Measurements from ENCODE around the gene BMP7. TPM values are rescaled to one million over a fixed set of nuclear protein-coding genes. Genes with fewer than 3 reads are reported as not detected.

BMP7 gene
- total RNA-seq, 4 donors from 2014 or later: under 0.01 to 13.3 (median 0.36) TPM

DNA sequence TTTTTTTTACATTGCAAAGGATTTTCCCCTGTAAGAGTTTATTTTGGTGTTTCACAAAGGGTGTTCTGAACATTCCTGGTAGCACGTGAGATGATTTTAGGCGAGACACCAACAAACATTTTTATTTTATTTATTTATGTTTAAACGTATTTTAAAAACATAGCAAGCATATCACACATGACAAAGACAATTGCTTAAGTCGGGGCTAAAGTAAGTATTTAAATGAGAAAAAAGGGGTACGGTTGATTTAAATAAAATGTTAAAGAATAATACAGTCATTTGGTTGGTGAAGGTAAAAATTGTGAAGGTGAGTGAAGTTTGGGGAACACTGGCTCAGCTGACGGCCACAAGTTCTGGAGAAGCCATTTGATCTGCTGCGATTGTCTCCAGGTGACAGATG is 129.7 kb downstream of the BMP7 start:
- H3K4me1 ChIP-seq: no peaks in the 10 kb centered on the region
- intact Hi-C loops (cut with DNase I; ENCODE audit: low total_unique reads): no loop called here
- TF ChIP-seq CTCF (IDR thresholded peaks at IDR 0.05) (no peak), POLR2A (IDR thresholded peaks at IDR 0.05) (no peak)
- H3K9me3 ChIP-seq: no peaks in the 10 kb centered on the region
- H3K27me3 ChIP-seq: no peaks in the 10 kb centered on the region
- no peak overlapping the region for H3K27ac ChIP-seq
- no peak overlapping the region for H3K4me3 ChIP-seq
- H3K36me3 ChIP-seq: no peaks in the 10 kb centered on the region
- no peak for DNase-seq

DNA sequence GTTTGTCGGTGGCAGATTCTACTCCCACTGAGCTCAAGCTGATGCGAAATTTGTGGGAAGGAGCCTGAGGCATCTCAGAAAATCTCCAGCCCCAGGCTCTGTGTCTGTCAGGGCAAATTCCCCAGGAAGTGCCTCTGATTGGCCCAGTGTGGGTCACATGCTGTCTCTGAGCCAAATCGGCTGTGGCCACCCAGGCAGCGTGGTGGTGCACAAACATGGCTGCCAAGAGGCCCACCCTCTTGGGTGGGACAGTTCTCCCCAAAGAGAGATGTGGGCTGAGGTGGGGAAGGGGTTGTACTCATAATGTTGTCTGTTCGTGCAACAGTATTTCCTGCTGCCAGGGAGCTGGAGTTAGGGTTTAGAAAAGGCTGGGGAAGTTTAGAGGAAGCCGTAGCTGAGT is 130.6 kb downstream of the BMP7 start:
- H3K27me3 ChIP-seq: no peaks in the 10 kb centered on the region
- H3K4me1 ChIP-seq: no peaks in the 10 kb centered on the region
- TF ChIP-seq POLR2A (IDR thresholded peaks at IDR 0.05) (no peak), CTCF (IDR thresholded peaks at IDR 0.05) (no peak)
- intact Hi-C loops (cut with DNase I; ENCODE audit: low total_unique reads): no loop called here
- H3K9me3 ChIP-seq: no peaks in the 10 kb centered on the region
- H3K4me3 ChIP-seq: no peak overlapping the region
- H3K27ac ChIP-seq: no peak overlapping the region
- H3K36me3 ChIP-seq: no peaks in the 10 kb centered on the region
- DNase-seq: no peak

GRCh38 chr20:57134804-57135203 is 131.6 kb downstream of the BMP7 start:
- intact Hi-C loops (cut with DNase I; ENCODE audit: low total_unique reads): no loop called here
- DNase-seq: no peak
- Histone ChIP-seq H3K27ac (no peak overlapping the region), H3K4me1 (no peaks in the 10 kb centered on the region), H3K27me3 (no peaks in the 10 kb centered on the region), H3K4me3 (no peak overlapping the region), H3K36me3 (no peaks in the 10 kb centered on the region), H3K9me3 (no peaks in the 10 kb centered on the region)
- TF ChIP-seq CTCF (IDR thresholded peaks at IDR 0.05) (no peak), POLR2A (IDR thresholded peaks at IDR 0.05) (no peak)

- H3K4me1 ChIP-seq: no peaks in the 10 kb centered on the region
- H3K36me3 ChIP-seq: no peaks in the 10 kb centered on the region
- no peaks in the 10 kb centered on the region for H3K27me3 ChIP-seq
- no peak overlapping the region for H3K27ac ChIP-seq
- no peak overlapping the region for H3K4me3 ChIP-seq
- intact Hi-C loops (cut with DNase I; ENCODE audit: low total_unique reads): no loop called here
- DNase-seq: no peak
- H3K9me3 ChIP-seq: no peaks in the 10 kb centered on the region
- TF ChIP-seq POLR2A (IDR thresholded peaks at IDR 0.05) (no peak), CTCF (IDR thresholded peaks at IDR 0.05) (no peak)
Observed at GRCh38 chr20:57133926-57134650, 132.4 kb downstream of the BMP7 start.

- TF ChIP-seq CTCF (IDR thresholded peaks at IDR 0.05) (no peak), POLR2A (IDR thresholded peaks at IDR 0.05) (no peak)
- no peak overlapping the region for H3K4me3 ChIP-seq
Observed at GRCh38 chr20:57131601-57132391, 134.6 kb downstream of the BMP7 start.

More at GRCh38 chr20:57131601-57132391, 134.6 kb downstream of the BMP7 start:
- no peaks in the 10 kb centered on the region for H3K27me3 ChIP-seq
- intact Hi-C loops (cut with DNase I; ENCODE audit: low total_unique reads): no loop called here
- H3K27ac ChIP-seq: no peak overlapping the region
- no peaks in the 10 kb centered on the region for H3K9me3 ChIP-seq
- no peaks in the 10 kb centered on the region for H3K4me1 ChIP-seq
- no peak for DNase-seq
- no peaks in the 10 kb centered on the region for H3K36me3 ChIP-seq

Measured in uterus (tissue), 4 donors.